ENCODE data around the gene NFIB. TPM values are rescaled to one million over a fixed set of nuclear protein-coding genes. Genes with fewer than 3 reads are reported as not detected.

Gene NFIB
- total and polyA plus RNA-seq, 8 donors: 88.8 to 144 (median 127) TPM

- Histone ChIP-seq H3K4me3 (no peak overlapping the region), H3K27me3 (no peaks in the 10 kb centered on the region)
Observed at GRCh38 chr9:14112226-14112625, 201.7 kb downstream of the NFIB start.

GRCh38 chr9:14111696-14112095 is 202.2 kb downstream of the NFIB start:
- no peaks in the 10 kb centered on the region for H3K9me3 ChIP-seq
- H3K4me3 ChIP-seq: no peak overlapping the region
- H3K36me3 ChIP-seq: peaks cover 0 to 20% of the 10 kb centered on the region in 2 donors
- DNase-seq (peak in 2 of 4 donors; percentile 77 to 83), ATAC-seq (no peak)
- H3K27me3 ChIP-seq: no peaks in the 10 kb centered on the region
- intact Hi-C loops (cut with DNase I): no loop called here
- H3K4me1 ChIP-seq: no peaks in the 10 kb centered on the region
- TF ChIP-seq CTCF (IDR thresholded peaks at IDR 0.05): no peak
- H3K27ac ChIP-seq: no peak overlapping the region

More at GRCh38 chr9:14112226-14112625, 201.7 kb downstream of the NFIB start:
- Histone ChIP-seq H3K27ac (no peak overlapping the region), H3K36me3 (peaks cover 0 to 20% of the 10 kb centered on the region in 2 donors), H3K4me1 (no peaks in the 10 kb centered on the region), H3K9me3 (no peaks in the 10 kb centered on the region)
- no peak for TF ChIP-seq CTCF (IDR thresholded peaks at IDR 0.05)
- DNase-seq (peak in 2 of 4 donors; percentile 84 to 85), ATAC-seq (no peak)
- intact Hi-C loops (cut with DNase I): no loop called here

GRCh38 chr9:14107977-14108376 is 206.0 kb downstream of the NFIB start:
- TF ChIP-seq CTCF (IDR thresholded peaks at IDR 0.05): no peak
- intact Hi-C loops (cut with DNase I): loop anchor here in 1 of 2 donors (10.0 kb wide), 1 partner anchor 197 kb away; no protein-coding TSS in a partner anchor
- H3K36me3 ChIP-seq: peaks cover 0 to 4% of the 10 kb centered on the region in 2 donors
- ATAC-seq: peak; percentile 37
- H3K4me3 ChIP-seq: no peak overlapping the region
- no peak for DNase-seq
- H3K27me3 ChIP-seq: no peaks in the 10 kb centered on the region
- no peak overlapping the region for H3K27ac ChIP-seq
- H3K4me1 ChIP-seq: no peaks in the 10 kb centered on the region
- no peaks in the 10 kb centered on the region for H3K9me3 ChIP-seq

- intact Hi-C loops (cut with DNase I): loop anchor here in 1 of 2 donors (10.0 kb wide), 1 partner anchor 197 kb away; no protein-coding TSS in a partner anchor
- no peak for ATAC-seq
- H3K4me3 ChIP-seq: no peak overlapping the region
- TF ChIP-seq CTCF (IDR thresholded peaks at IDR 0.05): no peak
- H3K36me3 ChIP-seq: no peaks in the 10 kb centered on the region
- no peak for DNase-seq
- no peaks in the 10 kb centered on the region for H3K4me1 ChIP-seq
- H3K27ac ChIP-seq: no peak overlapping the region
- no peaks in the 10 kb centered on the region for H3K27me3 ChIP-seq
- H3K9me3 ChIP-seq: no peaks in the 10 kb centered on the region
Observed at GRCh38 chr9:14107495-14107894, 206.4 kb downstream of the NFIB start.

GRCh38 chr9:14106699-14107098 is 207.2 kb downstream of the NFIB start:
- TF ChIP-seq CTCF (IDR thresholded peaks at IDR 0.05): no peak
- no peaks in the 10 kb centered on the region for H3K27me3 ChIP-seq
- no peaks in the 10 kb centered on the region for H3K4me1 ChIP-seq
- H3K36me3 ChIP-seq: no peaks in the 10 kb centered on the region
- intact Hi-C loops (cut with DNase I): loop anchor here in 1 of 2 donors (10.0 kb wide), 1 partner anchor 198 kb away; no protein-coding TSS in a partner anchor
- H3K9me3 ChIP-seq: no peaks in the 10 kb centered on the region
- no peak for ATAC-seq
- H3K4me3 ChIP-seq: no peak overlapping the region
- DNase-seq: no peak
- no peak overlapping the region for H3K27ac ChIP-seq
